PC-9 (cell line): ENCODE results near the gene HSPA1B. TPM values are rescaled to one million over a fixed set of nuclear protein-coding genes. Genes with fewer than 3 reads are reported as not detected.
"Not testable (repeated sequence)": the region's sequence is repeated elsewhere in the genome, so short reads cannot be mapped to it uniquely, and the experiment has no call there.

ENCODE experiments used
- BruUV-seq: library from RNA; stranded (reverse); fragments of 400-500 nt; replicated peaks from 2 replicates; lab custom pipeline; 2021; lab: Mats Ljungman, UMichigan
- CTCF ChIA-PET: fragments of 300-600 bp; sonication (Branson Sonifier 250); formaldehyde crosslinking; loops from one replicate; lab custom pipeline; 2022; ENCODE audit warnings: antibody characterized with exemption; lab: Charles Lee
- POLR2A ChIA-PET: fragments of 300-600 bp; sonication (Branson Sonifier 250); formaldehyde crosslinking; loops from one replicate; lab custom pipeline; 2022; ENCODE audit warnings: antibody characterized with exemption; ENCODE audit not compliant: unreplicated experiment; lab: Charles Lee
- DNase-seq, 2 experiments: peaks; one replicate each; pipeline versions ENCODE4 v3.0.0 to v3.0.0-alpha.2; 2015 to 2022; ENCODE audit warnings: mixed read lengths in 1 of 2
- H2AFZ ChIP-seq: fragments of 200-600 bp; sonication (generic); 2 replicates; pipeline ENCODE4 v1.8.1; 2017; ENCODE audit warnings: antibody characterized with exemption
- H3F3A ChIP-seq: fragments of 200-600 bp; sonication (generic); 2 replicates; pipeline ENCODE4 v1.8.1; 2017; ENCODE audit warnings: antibody characterized with exemption, mild to moderate bottlenecking, low read depth; ENCODE audit not compliant: insufficient read depth
- H3K27ac ChIP-seq: fragments of 200-600 bp; sonication (generic); 2 replicates; pipeline ENCODE4 v1.6.1; 2016; ENCODE audit warnings: mixed run types
- H3K27me3 ChIP-seq: fragments of 200-600 bp; sonication (generic); 2 replicates; pipeline ENCODE4 v1.6.1; 2016; ENCODE audit warnings: low read depth, mixed run types; ENCODE audit not compliant: insufficient read depth
- H3K36me3 ChIP-seq: fragments of 200-600 bp; sonication (generic); 2 replicates; pipeline ENCODE4 v1.6.1; 2016; ENCODE audit warnings: low read depth, mixed run types
- H3K4me1 ChIP-seq: fragments of 200-600 bp; sonication (generic); replicated peaks from 2 replicates; pipeline ENCODE4 v1.6.1; 2016; ENCODE audit warnings: mixed run types; ENCODE audit not compliant: insufficient read depth
- H3K4me2 ChIP-seq: fragments of 200-600 bp; sonication (generic); 2 replicates; pipeline ENCODE4 v1.6.1; 2017; ENCODE audit warnings: mixed run types
- H3K4me3 ChIP-seq: fragments of 200-600 bp; sonication (generic); 2 replicates; pipeline ENCODE4 v1.6.1; 2016; ENCODE audit warnings: mixed run types
- H3K79me2 ChIP-seq: fragments of 200-600 bp; sonication (generic); 2 replicates; pipeline ENCODE4 v1.6.1; 2017; ENCODE audit warnings: low read depth, mixed run types
- H3K9me2 ChIP-seq: fragments of 200-600 bp; sonication (generic); 2 replicates; pipeline ENCODE4 v1.8.1; 2017; ENCODE audit warnings: mild to moderate bottlenecking; ENCODE audit not compliant: insufficient read depth
- H3K9me3 ChIP-seq: fragments of 200-600 bp; sonication (generic); 2 replicates; pipeline ENCODE4 v1.8.1; 2016; ENCODE audit warnings: low read depth; ENCODE audit not compliant: insufficient read depth
- H4K20me1 ChIP-seq: fragments of 200-600 bp; sonication (generic); 2 replicates; pipeline ENCODE4 v1.8.1; 2017; ENCODE audit not compliant: insufficient read depth
- EZH2 ChIP-seq: fragments of 200-600 bp; sonication (generic); IDR thresholded peaks from 2 replicates; pipeline ENCODE4 v1.8.0; 2017; ENCODE audit warnings: antibody characterized with exemption, low read depth
- intact Hi-C: fragments of 100-400 bp; cut with micrococcal nuclease; formaldehyde crosslinking; loops from one replicate; pipeline ENCODE4 v1.10.0; 2022; ENCODE audit not compliant: unreplicated experiment
- total RNA-seq: library from RNA; stranded (reverse); gene quantifications from 2 replicates; pipeline ENCODE4 v1.2.3, GENCODE V29; 2021
- TF ChIP-seq, protein P1 (sequence below): fragments of 200-600 bp; sonication (generic); conservative IDR thresholded peaks from 2 replicates; pipeline ENCODE4 v1.6.1; 2017; ENCODE audit warnings: mixed run types, antibody characterized with exemption, mild to moderate bottlenecking, moderate library complexity

HSPA1B gene
- total RNA-seq, 1 experiment from 2014 or later, result 334 TPM

DNA sequence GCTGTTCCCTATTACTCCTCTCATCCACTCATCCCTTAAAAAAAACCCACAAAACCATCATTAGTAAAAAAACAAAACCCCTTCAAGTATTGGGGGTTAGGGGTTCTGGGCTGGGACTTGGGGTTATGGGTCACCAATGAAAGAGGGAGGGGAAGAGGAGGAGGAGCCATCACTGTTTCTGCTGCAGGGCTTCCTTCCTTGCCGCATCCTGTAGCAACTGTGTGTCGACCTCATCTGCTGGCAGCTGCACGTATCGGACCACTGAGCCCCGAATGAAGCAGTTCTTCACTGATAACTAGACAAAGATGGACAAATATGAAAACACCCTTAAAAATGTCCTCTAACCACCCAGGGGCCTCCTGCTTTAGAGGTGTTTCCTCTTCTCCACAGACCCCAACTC, 29.9 kb upstream of the HSPA1B start:
- Histone ChIP-seq H2AFZ (no peak overlapping the region), H3K4me2 (no peak overlapping the region), H3F3A (peaks cover 53% of the 10 kb centered on the region), H4K20me1 (no peaks in the 10 kb centered on the region), H3K27ac (no peak overlapping the region), H3K27me3 (no peaks in the 10 kb centered on the region), H3K4me3 (no peak overlapping the region), H3K4me1 (peaks cover 18% of the 10 kb centered on the region), H3K36me3 (peaks cover 9% of the 10 kb centered on the region; the same call in 1 of the 2 replicates), H3K9me2 (no peaks in the 10 kb centered on the region), H3K79me2 (peaks cover 26% of the 10 kb centered on the region), H3K9me3 (no peaks in the 10 kb centered on the region)
- no TSS peak for BruUV-seq
- CTCF ChIA-PET, result no interaction called here
- DNase-seq, result no peak
- no peak for TF ChIP-seq EZH2
- TF ChIP-seq, protein P1, sequence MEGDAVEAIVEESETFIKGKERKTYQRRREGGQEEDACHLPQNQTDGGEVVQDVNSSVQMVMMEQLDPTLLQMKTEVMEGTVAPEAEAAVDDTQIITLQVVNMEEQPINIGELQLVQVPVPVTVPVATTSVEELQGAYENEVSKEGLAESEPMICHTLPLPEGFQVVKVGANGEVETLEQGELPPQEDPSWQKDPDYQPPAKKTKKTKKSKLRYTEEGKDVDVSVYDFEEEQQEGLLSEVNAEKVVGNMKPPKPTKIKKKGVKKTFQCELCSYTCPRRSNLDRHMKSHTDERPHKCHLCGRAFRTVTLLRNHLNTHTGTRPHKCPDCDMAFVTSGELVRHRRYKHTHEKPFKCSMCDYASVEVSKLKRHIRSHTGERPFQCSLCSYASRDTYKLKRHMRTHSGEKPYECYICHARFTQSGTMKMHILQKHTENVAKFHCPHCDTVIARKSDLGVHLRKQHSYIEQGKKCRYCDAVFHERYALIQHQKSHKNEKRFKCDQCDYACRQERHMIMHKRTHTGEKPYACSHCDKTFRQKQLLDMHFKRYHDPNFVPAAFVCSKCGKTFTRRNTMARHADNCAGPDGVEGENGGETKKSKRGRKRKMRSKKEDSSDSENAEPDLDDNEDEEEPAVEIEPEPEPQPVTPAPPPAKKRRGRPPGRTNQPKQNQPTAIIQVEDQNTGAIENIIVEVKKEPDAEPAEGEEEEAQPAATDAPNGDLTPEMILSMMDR, result no peak
- POLR2A ChIA-PET, result no interaction called here
- intact Hi-C loops, result loop anchor here (2.0 kb wide), 1 partner anchor 17 kb away; the partner anchor contains the start of genes HSPA1A and HSPA1L

DNA sequence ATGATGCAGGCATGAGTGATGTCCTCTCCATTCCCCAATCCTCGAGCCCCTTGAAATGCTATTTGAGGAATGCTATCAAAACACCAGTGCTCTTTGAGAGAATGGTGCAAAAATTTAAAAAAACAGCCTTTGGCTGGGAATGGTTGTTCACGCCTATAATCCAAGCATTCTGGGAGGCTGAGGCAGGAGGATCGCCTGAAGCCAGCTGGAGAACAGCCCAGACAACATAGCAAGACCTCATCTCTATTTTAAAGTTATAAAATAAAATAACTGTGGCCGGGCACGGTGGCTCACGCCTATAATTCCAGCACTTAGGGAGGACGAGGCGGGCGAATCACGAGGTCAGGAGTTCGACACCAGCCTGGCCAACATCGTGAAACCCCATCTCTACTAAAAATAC, 27.8 kb upstream of the HSPA1B start:
- Histone ChIP-seq H3K27me3 (no peaks in the 10 kb centered on the region), H3K9me2 (no peaks in the 10 kb centered on the region), H3K4me2 (no peak overlapping the region), H3K4me1 (peaks cover 4% of the 10 kb centered on the region; the same call in 1 of the 2 replicates), H3K79me2 (peaks cover 13% of the 10 kb centered on the region), H3K4me3 (no peak overlapping the region), H3F3A (peaks cover 35% of the 10 kb centered on the region), H4K20me1 (no peaks in the 10 kb centered on the region), H2AFZ (no peak overlapping the region), H3K36me3 (0 out of 2 replicates have a peak, but pooled peaks cover 6% of the 10 kb centered on the region), H3K9me3 (no peaks in the 10 kb centered on the region), H3K27ac (no peak overlapping the region)
- POLR2A ChIA-PET, result interaction anchor here (0.7 kb wide), 2 partner anchors 14 to 70 kb away, joined by 4 to 12 read pairs; no protein-coding TSS in a partner anchor
- CTCF ChIA-PET, result no interaction called here
- no TSS peak for BruUV-seq
- intact Hi-C loops, result no loop called here
- TF ChIP-seq EZH2, result no peak
- TF ChIP-seq, protein P1, result no peak
- DNase-seq, result no peak

DNA sequence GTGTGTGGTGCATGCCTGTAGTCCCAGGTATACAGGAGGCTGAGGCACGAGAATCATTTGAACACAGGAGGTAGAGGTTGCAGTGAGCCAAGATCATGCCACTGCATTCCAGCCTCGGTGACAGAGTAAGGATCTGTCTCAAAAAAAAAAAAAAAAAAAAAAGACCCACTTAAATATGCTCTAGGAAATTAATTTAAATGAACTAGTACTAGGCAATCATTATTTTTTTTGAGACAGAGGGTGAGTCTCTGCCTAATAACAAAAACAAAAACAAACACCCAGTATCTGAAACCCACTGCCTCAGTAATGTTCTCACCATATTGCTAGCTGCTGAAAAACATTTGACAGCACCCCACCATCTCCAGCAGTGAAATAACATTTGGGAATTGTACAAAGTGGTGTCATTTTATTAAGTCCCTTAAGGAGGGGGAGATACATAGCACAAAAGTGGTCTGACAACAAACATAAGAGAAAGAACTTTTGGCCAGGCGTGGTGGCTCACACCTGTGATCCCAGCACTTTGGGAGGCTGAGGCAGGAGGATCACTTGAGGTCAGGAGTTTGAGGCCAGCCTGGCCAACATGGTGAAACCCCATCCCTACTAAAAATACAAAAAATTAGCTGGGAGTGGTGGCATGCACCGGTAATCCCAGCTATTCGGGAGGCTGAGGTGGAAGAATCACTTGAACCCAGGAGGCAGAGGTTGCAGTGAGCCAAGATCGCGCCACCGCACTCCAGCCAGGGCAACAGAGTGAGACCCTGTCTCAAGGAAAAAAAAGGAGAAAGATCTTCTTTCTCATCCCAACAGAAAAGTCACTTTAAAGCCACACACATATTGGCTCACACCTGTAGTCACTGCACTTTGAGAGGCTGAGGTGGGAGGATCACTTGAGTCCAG, 26.3 kb upstream of the HSPA1B start:
- H3K9me2 ChIP-seq, H3K9me3 ChIP-seq, DNase-seq, BruUV-seq, H2AFZ ChIP-seq, intact Hi-C loops, H3K4me1 ChIP-seq, CTCF ChIA-PET, H3K36me3 ChIP-seq, H4K20me1 ChIP-seq, H3K4me3 ChIP-seq, H3K4me2 ChIP-seq, H3K27me3 ChIP-seq, H3K27ac ChIP-seq: not testable (repeated sequence)
- POLR2A ChIA-PET, result interaction anchor here (0.7 kb wide), 1 partner anchor 219 kb away, joined by 7 read pairs; the partner anchor contains the start of gene LTB
- Histone ChIP-seq H3F3A (peaks cover 31% of the 10 kb centered on the region), H3K79me2 (peaks cover 21% of the 10 kb centered on the region)
